HEK293T (cell line): Measurements from ENCODE around the gene ITIH1.
A peak's percentile ranks its signal among the peaks of the same experiment; 100 is the strongest.

ENCODE experiments used
- CTCF ChIA-PET: fragments of 350-600 bp; formaldehyde crosslinking; extraction: SDS; loops from one replicate; lab custom pipeline; 2021; ENCODE audit warnings: antibody characterized with exemption, inconsistent platforms; lab: Yijun Ruan, JAX
- POLR2A ChIA-PET: fragments of 350-600 bp; formaldehyde crosslinking; extraction: SDS; loops from one replicate; lab custom pipeline; 2020; ENCODE audit warnings: antibody characterized with exemption, inconsistent platforms; lab: Yijun Ruan, JAX
- DNase-seq: peaks from one replicate; pipeline ENCODE4 v3.0.0; 2012; ENCODE audit warnings: mixed read lengths; ENCODE audit errors: extremely low spot score
- ARNT ChIP-seq: fragments of 450-650 bp; IDR thresholded peaks from 2 replicates; pipeline ENCODE4 v1.6.1; 2017; ENCODE audit warnings: mild to moderate bottlenecking
- BHLHE40 ChIP-seq: fragments of 450-650 bp; IDR thresholded peaks from 2 replicates; pipeline ENCODE4 v1.6.1; 2016; ENCODE audit warnings: mild to moderate bottlenecking, moderate library complexity, borderline replicate concordance
- CTBP1 ChIP-seq: fragments of 450-650 bp; IDR thresholded peaks from 2 replicates; pipeline ENCODE4 v1.6.1; 2016; ENCODE audit warnings: borderline replicate concordance
- ELF4 ChIP-seq: fragments of 450-650 bp; IDR thresholded peaks from 2 replicates; pipeline ENCODE4 v1.6.1; 2017; ENCODE audit warnings: antibody characterized with exemption
- FOXA1 ChIP-seq: fragments of 450-650 bp; IDR thresholded peaks from 2 replicates; pipeline ENCODE4 v1.6.1; 2016; ENCODE audit warnings: mild to moderate bottlenecking
- FOXK2 ChIP-seq: fragments of 450-650 bp; IDR thresholded peaks from 2 replicates; pipeline ENCODE4 v1.6.1; 2016; ENCODE audit warnings: mild to moderate bottlenecking
- FOXM1 ChIP-seq: fragments of 450-650 bp; IDR thresholded peaks from 2 replicates; pipeline ENCODE4 v1.6.1; 2017; ENCODE audit warnings: mild to moderate bottlenecking, borderline replicate concordance
- HDGF ChIP-seq: fragments of 450-650 bp; IDR thresholded peaks from 2 replicates; pipeline ENCODE4 v1.6.1; 2017; ENCODE audit warnings: antibody characterized with exemption, borderline replicate concordance
- L3MBTL2 ChIP-seq: fragments of 450-650 bp; conservative IDR thresholded peaks from 2 replicates; pipeline ENCODE4 v1.6.1; 2016; ENCODE audit warnings: mild to moderate bottlenecking
- LEF1 ChIP-seq: fragments of 450-650 bp; IDR thresholded peaks from 2 replicates; pipeline ENCODE4 v1.6.1; 2017; ENCODE audit warnings: mild to moderate bottlenecking, borderline replicate concordance
- NFRKB ChIP-seq: fragments of 450-650 bp; IDR thresholded peaks from 2 replicates; pipeline ENCODE4 v1.6.1; 2016; ENCODE audit warnings: mild to moderate bottlenecking, moderate library complexity
- SP1 ChIP-seq: fragments of 450-650 bp; IDR thresholded peaks from 2 replicates; pipeline ENCODE4 v1.6.1; 2017
- SUZ12 ChIP-seq: fragments of 450-650 bp; IDR thresholded peaks from 2 replicates; pipeline ENCODE4 v1.6.1; 2016; ENCODE audit warnings: mild to moderate bottlenecking
- TARDBP ChIP-seq: fragments of 450-650 bp; IDR thresholded peaks from 2 replicates; pipeline ENCODE4 v1.6.1; 2016
- ZNF384 ChIP-seq: fragments of 450-650 bp; IDR thresholded peaks from 2 replicates; pipeline ENCODE4 v1.6.1; 2016
- TF ChIP-seq, protein P1 (sequence below): fragments of 450-650 bp; IDR thresholded peaks from 2 replicates; pipeline ENCODE4 v1.6.1; 2016

The ITIH1 gene

DNA sequence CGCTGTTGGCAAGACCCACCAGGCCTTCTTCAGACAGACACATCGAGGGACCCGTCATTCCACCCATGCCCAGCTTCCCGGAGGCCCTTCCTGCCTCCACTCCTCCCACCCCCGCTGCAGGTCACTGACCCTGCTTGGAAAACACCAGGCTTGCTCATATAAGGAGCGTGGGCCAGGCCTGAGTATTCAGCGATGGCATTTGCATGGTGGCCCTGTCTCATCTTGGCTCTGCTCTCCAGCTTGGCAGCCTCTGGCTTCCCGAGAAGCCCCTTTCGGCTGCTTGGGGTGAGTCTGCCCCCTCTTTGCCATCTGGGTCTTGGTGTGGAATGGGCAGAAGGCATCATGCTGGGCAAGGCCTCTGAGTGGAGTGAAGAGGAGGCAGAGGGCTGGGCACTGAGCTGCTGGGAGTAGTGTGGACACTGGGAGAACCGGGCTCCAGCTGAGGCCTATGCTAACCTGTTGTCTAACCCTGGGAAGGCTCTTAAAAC lies 17.3 kb downstream of the ITIH1 start, which contains the start of gene ITIH3:
Gene ITIH3, plus strand, starts transcription at position 185 of the 488 bp plus-strand sequence. Its CDS starts 8 bp downstream, at position 193.
- ChIA-PET POLR2A (interaction anchor here (1.6 kb wide), 1 partner anchor 24 kb away, joined by 8 read pairs; the partner anchor contains the start of gene NEK4), CTCF (no interaction called here)
- DNase-seq, result no peak
- TF ChIP-seq SP1, result no peak
- no peak for TF ChIP-seq ZNF384
- TF ChIP-seq ELF4, result no peak
- TF ChIP-seq CTBP1, result no peak
- TF ChIP-seq, protein P1, sequence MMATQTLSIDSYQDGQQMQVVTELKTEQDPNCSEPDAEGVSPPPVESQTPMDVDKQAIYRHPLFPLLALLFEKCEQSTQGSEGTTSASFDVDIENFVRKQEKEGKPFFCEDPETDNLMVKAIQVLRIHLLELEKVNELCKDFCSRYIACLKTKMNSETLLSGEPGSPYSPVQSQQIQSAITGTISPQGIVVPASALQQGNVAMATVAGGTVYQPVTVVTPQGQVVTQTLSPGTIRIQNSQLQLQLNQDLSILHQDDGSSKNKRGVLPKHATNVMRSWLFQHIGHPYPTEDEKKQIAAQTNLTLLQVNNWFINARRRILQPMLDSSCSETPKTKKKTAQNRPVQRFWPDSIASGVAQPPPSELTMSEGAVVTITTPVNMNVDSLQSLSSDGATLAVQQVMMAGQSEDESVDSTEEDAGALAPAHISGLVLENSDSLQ, result no peak
- TF ChIP-seq FOXK2, result no peak
- TF ChIP-seq L3MBTL2, result no peak
- no peak for TF ChIP-seq ARNT
- no peak for TF ChIP-seq FOXM1
- no peak for TF ChIP-seq LEF1
- TF ChIP-seq BHLHE40, result no peak

GRCh38 chr3:52795298-52795900 lies 18.0 kb downstream of the ITIH1 start:
- ChIA-PET POLR2A (interaction anchor here (0.6 kb wide), 1 partner anchor 24 kb away, joined by 3 read pairs; the partner anchor contains the start of gene NEK4), CTCF (no interaction called here)
- TF ChIP-seq CTBP1 (no peak), TARDBP (no peak), HDGF (no peak), NFRKB (no peak), ARNT (no peak), SP1 (no peak), FOXK2 (no peak)
- TF ChIP-seq, protein P1, result no peak
- DNase-seq, result no peak

- no peak for DNase-seq
- ChIA-PET CTCF (no interaction called here), POLR2A (no interaction called here)
- TF ChIP-seq SUZ12 (no peak), TARDBP (no peak), FOXK2 (no peak), HDGF (no peak), SP1 (no peak), CTBP1 (no peak)
Observed at GRCh38 chr3:52796411-52796810, 19.0 kb downstream of the ITIH1 start.

- ChIA-PET CTCF (interaction anchor here (0.8 to 1.2 kb wide), 9 partner anchors 8 to 393 kb away, joined by 3 to 5 read pairs (median 4); no protein-coding TSS in a partner anchor), POLR2A (interaction anchor here (1.2 to 1.6 kb wide), 2 partner anchors 18 to 28 kb away, joined by 3 to 12 read pairs; partner anchors contain the start of gene NEK4)
- TF ChIP-seq ELF4 (no peak), LEF1 (no peak), FOXK2 (no peak), HDGF (no peak), L3MBTL2 (no peak), FOXM1 (no peak), NFRKB (no peak), ZNF384 (no peak), FOXA1 (no peak), TARDBP (no peak)
- TF ChIP-seq, protein P1, result no peak
- no peak for DNase-seq
Observed at GRCh38 chr3:52798376-52798977, 21.1 kb downstream of the ITIH1 start.

DNA sequence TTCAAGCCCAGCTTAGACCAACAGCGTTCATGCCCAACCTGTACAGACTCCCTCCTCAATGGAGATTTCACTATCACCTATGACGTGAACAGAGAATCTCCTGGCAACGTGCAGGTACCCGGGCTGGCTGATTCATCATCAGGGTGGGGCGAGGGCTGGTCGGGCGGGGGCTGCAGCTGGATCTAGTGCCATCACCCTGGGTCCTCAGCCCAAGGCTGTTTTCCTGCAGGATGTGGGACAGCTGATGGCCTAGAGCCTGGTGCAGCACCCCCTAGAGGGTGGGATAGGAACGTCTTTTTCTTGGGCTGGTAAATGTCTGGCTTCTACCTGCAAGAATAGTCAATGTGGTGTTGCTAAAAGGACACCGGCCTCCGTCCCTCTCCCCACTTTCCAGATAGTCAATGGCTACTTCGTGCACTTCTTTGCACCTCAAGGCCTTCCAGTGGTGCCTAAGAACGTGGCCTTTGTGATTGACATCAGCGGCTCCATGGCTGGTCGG lies 21.6 kb downstream of the ITIH1 start:
- ChIA-PET CTCF (interaction anchor here (0.6 to 2.1 kb wide), 12 partner anchors 8 to 392 kb away, joined by 3 to 7 read pairs (median 4); no protein-coding TSS in a partner anchor), POLR2A (interaction anchor here (1.2 to 1.6 kb wide), 2 partner anchors 18 to 28 kb away, joined by 3 to 12 read pairs; partner anchors contain the start of gene NEK4)
- TF ChIP-seq BHLHE40, result no peak
- TF ChIP-seq, protein P1, result no peak
- no peak for TF ChIP-seq ARNT
- no peak for TF ChIP-seq SP1
- no peak for TF ChIP-seq LEF1
- TF ChIP-seq L3MBTL2, result no peak
- no peak for TF ChIP-seq SUZ12
- no peak for TF ChIP-seq ELF4
- TF ChIP-seq FOXA1, result no peak
- TF ChIP-seq ZNF384, result no peak
- TF ChIP-seq FOXM1, result no peak
- TF ChIP-seq HDGF, result no peak
- TF ChIP-seq NFRKB, result no peak
- no peak for TF ChIP-seq FOXK2
- TF ChIP-seq TARDBP, result no peak
- no peak for TF ChIP-seq CTBP1
- peak; percentile 80 for DNase-seq
